Esophagus muscularis mucosa (tissue), 4 donors: Measurements from ENCODE around the gene CHCHD6. TPM values are rescaled to one million over a fixed set of nuclear protein-coding genes. Genes with fewer than 3 reads are reported as not detected.

Experiments used
- DNase-seq: peaks from one replicate; pipeline ENCODE4 v3.0.0-alpha.2; 2017; ENCODE audit errors: extremely low spot score
- H3K27ac ChIP-seq, 4 donors: fragments of 200-600 bp; sonication (generic); replicated peaks in 1 of 4; 1 replicate in 3 of 4; 2 replicates in 1 of 4; pipeline ENCODE4 v1.5.1; 2016 to 2019; ENCODE audit warnings: mild to moderate bottlenecking in 1 of 4
- H3K27me3 ChIP-seq, 4 donors: fragments of 200-600 bp; sonication (generic); one replicate each; pipeline versions ENCODE4 v1.5.1 to v1.6.0; 2016 to 2019
- H3K36me3 ChIP-seq, 4 donors: fragments of 200-600 bp; sonication (generic); one replicate each; pipeline ENCODE4 v1.5.1; 2016 to 2019
- H3K4me1 ChIP-seq, 4 donors: fragments of 200-600 bp; sonication (generic); one replicate each; pipeline ENCODE4 v1.5.1; 2016 to 2019
- H3K4me3 ChIP-seq, 4 donors: fragments of 200-600 bp; sonication (generic); 1 replicate in 2 of 4; 2 replicates in 2 of 4; pipeline ENCODE4 v1.5.1; 2016 to 2019; ENCODE audit warnings: mild to moderate bottlenecking in 4 of 4, moderate library complexity in 1 of 4
- H3K9me3 ChIP-seq, 4 donors: fragments of 200-600 bp; sonication (generic); 1 replicate in 3 of 4; 2 replicates in 1 of 4; pipeline ENCODE4 v1.5.1; 2016 to 2019
- CTCF ChIP-seq, 3 experiments: fragments of 200-600 bp in 2 of 3; fragments of 450-650 bp in 1 of 3; sonication (generic) in 2 of 3; IDR thresholded peaks; one replicate each; pipeline ENCODE4 v1.5.1; 2017 to 2019; ENCODE audit warnings: antibody characterized with exemption in 3 of 3, mild to moderate bottlenecking in 2 of 3, moderate library complexity in 1 of 3
- EP300 ChIP-seq: sonication (generic); formaldehyde crosslinking; IDR thresholded peaks from one replicate; pipeline ENCODE4 v1.6.1; 2017; ENCODE audit warnings: antibody characterized with exemption
- POLR2A ChIP-seq: fragments of 450-650 bp; IDR thresholded peaks from one replicate; pipeline ENCODE4 v1.6.1; 2017; ENCODE audit warnings: antibody characterized with exemption, moderate library complexity, mild to moderate bottlenecking, low read depth
- POLR2AphosphoS5 ChIP-seq, 2 donors: sonication (generic); formaldehyde crosslinking; IDR thresholded peaks; one replicate each; pipeline ENCODE4 v1.6.1; 2017; ENCODE audit warnings: antibody characterized with exemption in 2 of 2
- WGBS: methylation state at CpG from one replicate; pipeline ENCODE4 v1.1.5; 2018; 5-methylcytosine and 5-hydroxymethylcytosine counted together
- intact Hi-C: fragments of 100-400 bp; cut with DNase I; formaldehyde crosslinking; loops from one replicate; pipeline ENCODE4 v1.15.1; 2023
- total RNA-seq, 4 donors: library from RNA; depleted of rRNA; stranded (reverse); fragments of >200 nt; gene quantifications; one replicate each; pipeline versions ENCODE4 v1.1.0 to v1.2.1, GENCODE V29; 2016

CHCHD6 gene
- total RNA-seq, 4 donors from 2014 or later, result 10.3 to 13.4 (median 12.1) TPM

GRCh38 chr3:126834596-126835471, 130.8 kb downstream of the CHCHD6 start:
- TF ChIP-seq POLR2A, result no peak
- WGBS, result 90% methylated on average over 13 of the region's 13 CpGs
- H3K27me3 ChIP-seq, result no peaks in the 10 kb centered on the region
- no peaks in the 10 kb centered on the region for H3K4me1 ChIP-seq
- no peak overlapping the region for H3K4me3 ChIP-seq
- H3K9me3 ChIP-seq, result no peaks in the 10 kb centered on the region
- peaks cover 0 to 7% (median 0%) of the 10 kb centered on the region in 4 donors for H3K36me3 ChIP-seq
- intact Hi-C loops, result no loop called here
- H3K27ac ChIP-seq, result no peak overlapping the region
- DNase-seq, result peak; percentile 21

GRCh38 chr3:126835472-126836219, 131.6 kb downstream of the CHCHD6 start:
- H3K36me3 ChIP-seq, result peaks cover 0 to 7% (median 0%) of the 10 kb centered on the region in 4 donors
- H3K4me1 ChIP-seq, result no peaks in the 10 kb centered on the region
- WGBS, result 88% methylated on average over 9 of the region's 9 CpGs
- no peaks in the 10 kb centered on the region for H3K27me3 ChIP-seq
- DNase-seq, result peak; percentile 77
- no peak overlapping the region for H3K27ac ChIP-seq
- H3K9me3 ChIP-seq, result no peaks in the 10 kb centered on the region
- H3K4me3 ChIP-seq, result no peak overlapping the region
- intact Hi-C loops, result no loop called here
- TF ChIP-seq CTCF (IDR thresholded peaks at IDR 0.05) (no peak), EP300 (no peak), POLR2AphosphoS5 (IDR thresholded peaks at IDR 0.05) (no peak), POLR2A (no peak)

GRCh38 chr3:126836220-126836860, 132.3 kb downstream of the CHCHD6 start:
- Histone ChIP-seq H3K27me3 (no peaks in the 10 kb centered on the region), H3K27ac (no peak overlapping the region), H3K9me3 (no peaks in the 10 kb centered on the region), H3K4me3 (no peak overlapping the region), H3K36me3 (peaks cover 0 to 7% (median 0%) of the 10 kb centered on the region in 4 donors), H3K4me1 (no peaks in the 10 kb centered on the region)
- TF ChIP-seq POLR2A (no peak), POLR2AphosphoS5 (IDR thresholded peaks at IDR 0.05) (no peak), EP300 (no peak), CTCF (IDR thresholded peaks at IDR 0.05) (no peak)
- intact Hi-C loops, result no loop called here
- DNase-seq, result peak; percentile 55
- WGBS, result 95% methylated on average over 10 of the region's 10 CpGs

GRCh38 chr3:126837773-126838172, 133.7 kb downstream of the CHCHD6 start:
- H3K27me3 ChIP-seq, result no peaks in the 10 kb centered on the region
- no peaks in the 10 kb centered on the region for H3K4me1 ChIP-seq
- no peak overlapping the region for H3K27ac ChIP-seq
- TF ChIP-seq CTCF (IDR thresholded peaks at IDR 0.05) (no peak), POLR2AphosphoS5 (IDR thresholded peaks at IDR 0.05) (no peak), EP300 (no peak), POLR2A (no peak)
- no peaks in the 10 kb centered on the region for H3K9me3 ChIP-seq
- no peak overlapping the region for H3K4me3 ChIP-seq
- DNase-seq, result peak; percentile 60
- intact Hi-C loops, result no loop called here
- H3K36me3 ChIP-seq, result peaks cover 0 to 7% (median 0%) of the 10 kb centered on the region in 4 donors
- WGBS, result 93% methylated on average over 4 of the region's 4 CpGs
